Measurements from ENCODE around the gene FLRT2. TPM values are rescaled to one million over a fixed set of nuclear protein-coding genes. Genes with fewer than 3 reads are reported as not detected.

The FLRT2 gene
- total RNA-seq, 1 experiment from 2014 or later, result 2.1 TPM

DNA sequence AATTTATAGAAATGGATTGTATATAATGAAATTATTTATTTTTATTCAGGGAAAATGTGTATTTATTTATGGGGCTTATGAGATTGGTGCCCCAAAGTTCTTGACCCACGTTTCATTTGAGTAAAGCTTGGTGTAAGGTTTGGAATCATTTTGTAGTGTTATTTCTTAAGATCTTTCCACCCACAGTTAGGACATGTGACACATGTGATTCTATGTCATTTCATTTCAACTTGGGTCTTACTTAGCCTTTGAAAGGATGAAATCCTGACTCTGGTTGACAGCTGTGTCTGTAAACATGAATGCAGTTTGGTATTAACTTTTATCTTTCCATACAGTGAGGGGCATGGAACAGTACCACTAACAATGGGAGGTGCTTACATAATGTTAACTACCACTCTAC is 51.7 kb downstream of the FLRT2 start:
- H3K4me2 ChIP-seq, result no peak overlapping the region
- H3K9me3 ChIP-seq (ENCODE audit: insufficient read depth, low read depth), result no peaks in the 10 kb centered on the region
- no peaks in the 10 kb centered on the region for H3K4me1 ChIP-seq (replicated peaks; ENCODE audit: insufficient read depth)
- BruUV-seq (replicated peaks), result no TSS peak
- no peaks in the 10 kb centered on the region; the same call in 1 of the 2 replicates for H3F3A ChIP-seq (ENCODE audit: insufficient read depth, low read depth)
- H3K79me2 ChIP-seq (ENCODE audit: low read depth), result no peaks in the 10 kb centered on the region
- H3K9me2 ChIP-seq (ENCODE audit: insufficient read depth), result no peaks in the 10 kb centered on the region
- ChIA-PET CTCF (no interaction called here), POLR2A (ENCODE audit: unreplicated experiment) (no interaction called here)
- TF ChIP-seq, protein P1, sequence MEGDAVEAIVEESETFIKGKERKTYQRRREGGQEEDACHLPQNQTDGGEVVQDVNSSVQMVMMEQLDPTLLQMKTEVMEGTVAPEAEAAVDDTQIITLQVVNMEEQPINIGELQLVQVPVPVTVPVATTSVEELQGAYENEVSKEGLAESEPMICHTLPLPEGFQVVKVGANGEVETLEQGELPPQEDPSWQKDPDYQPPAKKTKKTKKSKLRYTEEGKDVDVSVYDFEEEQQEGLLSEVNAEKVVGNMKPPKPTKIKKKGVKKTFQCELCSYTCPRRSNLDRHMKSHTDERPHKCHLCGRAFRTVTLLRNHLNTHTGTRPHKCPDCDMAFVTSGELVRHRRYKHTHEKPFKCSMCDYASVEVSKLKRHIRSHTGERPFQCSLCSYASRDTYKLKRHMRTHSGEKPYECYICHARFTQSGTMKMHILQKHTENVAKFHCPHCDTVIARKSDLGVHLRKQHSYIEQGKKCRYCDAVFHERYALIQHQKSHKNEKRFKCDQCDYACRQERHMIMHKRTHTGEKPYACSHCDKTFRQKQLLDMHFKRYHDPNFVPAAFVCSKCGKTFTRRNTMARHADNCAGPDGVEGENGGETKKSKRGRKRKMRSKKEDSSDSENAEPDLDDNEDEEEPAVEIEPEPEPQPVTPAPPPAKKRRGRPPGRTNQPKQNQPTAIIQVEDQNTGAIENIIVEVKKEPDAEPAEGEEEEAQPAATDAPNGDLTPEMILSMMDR (conservative IDR thresholded peaks at IDR 0.05), result no peak
- no peak for TF ChIP-seq EZH2 (IDR thresholded peaks at IDR 0.05; ENCODE audit: low read depth)
- no peaks in the 10 kb centered on the region for H3K27me3 ChIP-seq (ENCODE audit: insufficient read depth, low read depth)
- H3K4me3 ChIP-seq, result no peak overlapping the region
- no peak for DNase-seq
- H2AFZ ChIP-seq, result no peak overlapping the region
- H4K20me1 ChIP-seq (ENCODE audit: insufficient read depth), result no peaks in the 10 kb centered on the region
- H3K36me3 ChIP-seq (ENCODE audit: low read depth), result no peaks in the 10 kb centered on the region
- intact Hi-C loops (cut with micrococcal nuclease; ENCODE audit: unreplicated experiment), result no loop called here
- no peak overlapping the region for H3K27ac ChIP-seq

DNA sequence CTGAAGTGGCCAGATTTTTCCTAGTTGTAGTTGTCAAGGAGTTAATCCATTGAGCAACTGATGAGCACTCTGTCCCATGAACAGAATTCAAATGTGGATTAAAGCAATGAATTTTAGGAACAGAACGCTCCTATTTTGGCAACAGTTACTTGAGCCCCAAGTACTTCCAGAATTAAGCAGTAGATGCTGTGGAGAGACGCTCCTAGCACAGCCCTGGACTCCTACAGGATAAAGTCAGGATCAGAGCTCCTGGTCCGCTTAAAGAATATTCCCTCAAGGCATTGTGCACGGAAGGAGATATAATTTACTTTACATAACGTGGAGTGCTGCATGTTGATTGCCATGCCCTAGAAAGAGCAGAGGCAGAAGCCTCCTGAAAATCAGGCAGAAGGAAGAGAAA is 53.4 kb downstream of the FLRT2 start:
- H3K9me3 ChIP-seq (ENCODE audit: insufficient read depth, low read depth), result no peaks in the 10 kb centered on the region
- H3K36me3 ChIP-seq (ENCODE audit: low read depth), result no peaks in the 10 kb centered on the region
- H3K4me1 ChIP-seq (replicated peaks; ENCODE audit: insufficient read depth), result no peaks in the 10 kb centered on the region
- ChIA-PET POLR2A (ENCODE audit: unreplicated experiment) (no interaction called here), CTCF (no interaction called here)
- no peak overlapping the region for H3K4me3 ChIP-seq
- H3K79me2 ChIP-seq (ENCODE audit: low read depth), result no peaks in the 10 kb centered on the region
- H4K20me1 ChIP-seq (ENCODE audit: insufficient read depth), result no peaks in the 10 kb centered on the region
- DNase-seq, result no peak
- H2AFZ ChIP-seq, result no peak overlapping the region
- no peak overlapping the region for H3K4me2 ChIP-seq
- no peaks in the 10 kb centered on the region for H3K27me3 ChIP-seq (ENCODE audit: insufficient read depth, low read depth)
- H3K27ac ChIP-seq, result no peak overlapping the region
- H3K9me2 ChIP-seq (ENCODE audit: insufficient read depth), result no peaks in the 10 kb centered on the region
- no peak for TF ChIP-seq EZH2 (IDR thresholded peaks at IDR 0.05; ENCODE audit: low read depth)
- no TSS peak for BruUV-seq (replicated peaks)
- intact Hi-C loops (cut with micrococcal nuclease; ENCODE audit: unreplicated experiment), result no loop called here
- H3F3A ChIP-seq (ENCODE audit: insufficient read depth, low read depth), result no peaks in the 10 kb centered on the region; the same call in 1 of the 2 replicates

DNA sequence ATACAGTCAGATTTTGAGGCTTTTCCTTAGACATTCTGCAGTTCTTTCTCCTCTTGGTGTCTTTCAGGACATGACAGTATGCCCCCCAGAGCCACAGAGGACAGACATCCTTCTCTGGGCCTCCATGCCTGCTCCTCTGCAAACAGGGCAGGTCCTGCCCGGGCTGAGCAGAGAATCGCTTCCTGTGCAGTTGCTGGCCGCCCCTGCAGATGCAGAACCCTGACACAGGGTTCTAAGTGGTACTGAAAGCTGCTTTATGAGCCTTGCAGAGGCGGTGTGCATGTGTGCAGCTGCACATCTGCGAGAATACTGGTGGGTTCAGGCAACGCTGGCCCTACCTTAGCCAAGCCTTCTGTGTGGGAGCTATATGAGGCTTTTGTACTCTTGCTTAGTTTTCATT is 54.5 kb downstream of the FLRT2 start:
- no peak for DNase-seq
- TF ChIP-seq, protein P1 (conservative IDR thresholded peaks at IDR 0.05), result no peak
- TF ChIP-seq EZH2 (IDR thresholded peaks at IDR 0.05; ENCODE audit: low read depth), result no peak
- ChIA-PET CTCF (no interaction called here), POLR2A (ENCODE audit: unreplicated experiment) (no interaction called here)
- Histone ChIP-seq H3K9me2 (ENCODE audit: insufficient read depth) (no peaks in the 10 kb centered on the region), H3K79me2 (ENCODE audit: low read depth) (no peaks in the 10 kb centered on the region), H2AFZ (no peak overlapping the region), H4K20me1 (ENCODE audit: insufficient read depth) (no peaks in the 10 kb centered on the region), H3F3A (ENCODE audit: insufficient read depth, low read depth) (no peaks in the 10 kb centered on the region; the same call in 1 of the 2 replicates), H3K4me3 (no peak overlapping the region), H3K9me3 (ENCODE audit: insufficient read depth, low read depth) (no peaks in the 10 kb centered on the region), H3K36me3 (ENCODE audit: low read depth) (no peaks in the 10 kb centered on the region), H3K4me1 (replicated peaks; ENCODE audit: insufficient read depth) (no peaks in the 10 kb centered on the region), H3K4me2 (no peak overlapping the region), H3K27me3 (ENCODE audit: insufficient read depth, low read depth) (no peaks in the 10 kb centered on the region), H3K27ac (no peak overlapping the region)
- no TSS peak for BruUV-seq (replicated peaks)
- intact Hi-C loops (cut with micrococcal nuclease; ENCODE audit: unreplicated experiment), result no loop called here

DNA sequence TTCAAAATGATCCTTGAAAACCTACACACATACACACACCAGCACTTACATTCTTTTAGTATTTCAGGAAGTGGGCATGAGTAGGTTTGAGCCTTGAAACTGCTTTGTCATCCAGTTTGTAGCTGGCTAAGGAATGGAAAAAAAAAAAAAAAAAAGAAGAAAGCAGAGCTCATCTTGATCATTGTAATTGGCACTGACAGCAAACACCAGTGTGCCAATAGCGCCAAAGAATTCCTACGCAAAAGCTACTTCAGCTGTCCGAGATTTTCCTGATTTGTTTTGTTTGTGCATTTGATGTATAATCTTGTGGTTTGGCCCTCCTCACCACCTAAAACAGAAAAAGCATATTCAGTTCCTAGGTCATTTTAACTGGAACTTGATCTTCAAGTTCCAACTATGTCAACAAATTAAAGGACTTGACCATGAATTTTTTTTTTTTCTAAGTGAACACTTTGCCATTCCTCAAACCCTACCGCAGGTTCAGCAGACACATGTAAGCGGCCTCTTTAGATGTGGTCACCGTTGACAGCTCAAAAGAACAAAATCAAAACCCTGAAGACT is 57.3 kb downstream of the FLRT2 start:
- peak; percentile 15 to 64 for DNase-seq
- TF ChIP-seq EZH2 (IDR thresholded peaks at IDR 0.05; ENCODE audit: low read depth), result no peak
- TF ChIP-seq, protein P1 (conservative IDR thresholded peaks at IDR 0.05), result no peak
- H3F3A ChIP-seq (ENCODE audit: insufficient read depth, low read depth), result no peaks in the 10 kb centered on the region; the same call in 1 of the 2 replicates
- H3K4me3 ChIP-seq, result no peak overlapping the region
- ChIA-PET POLR2A (ENCODE audit: unreplicated experiment) (no interaction called here), CTCF (no interaction called here)
- no peaks in the 10 kb centered on the region for H3K9me3 ChIP-seq (ENCODE audit: insufficient read depth, low read depth)
- no peaks in the 10 kb centered on the region for H3K9me2 ChIP-seq (ENCODE audit: insufficient read depth)
- no TSS peak for BruUV-seq (replicated peaks)
- H3K36me3 ChIP-seq (ENCODE audit: low read depth), result no peaks in the 10 kb centered on the region
- peak overlapping the region; percentile 70 for H3K27ac ChIP-seq
- H3K4me2 ChIP-seq, result peak overlapping the region; percentile 62
- H3K79me2 ChIP-seq (ENCODE audit: low read depth), result no peaks in the 10 kb centered on the region
- no peaks in the 10 kb centered on the region for H3K27me3 ChIP-seq (ENCODE audit: insufficient read depth, low read depth)
- 0 out of 2 replicates have a peak overlapping the region, but pooled peaks have one; percentile 58 for H2AFZ ChIP-seq
- intact Hi-C loops (cut with micrococcal nuclease; ENCODE audit: unreplicated experiment), result loop anchor here (2.0 kb wide), 1 partner anchor 20 kb away; no protein-coding TSS in a partner anchor
- no peaks in the 10 kb centered on the region for H3K4me1 ChIP-seq (replicated peaks; ENCODE audit: insufficient read depth)
- H4K20me1 ChIP-seq (ENCODE audit: insufficient read depth), result no peaks in the 10 kb centered on the region
